ENCODE measurements around the gene CDK11B. TPM values are rescaled to one million over a fixed set of nuclear protein-coding genes. Genes with fewer than 3 reads are reported as not detected.

Gene CDK11B
- total RNA-seq, 1 experiment from 2014 or later = 14.8 TPM

GRCh38 chr1:1594602-1595260 lies 64.1 kb downstream of the CDK11B start:
- H3K4me3 ChIP-seq = no peak overlapping the region
- peaks cover 31% of the 10 kb centered on the region for H3K27me3 ChIP-seq (replicated peaks)
- peaks cover 2% of the 10 kb centered on the region; the same call in 1 of the 2 replicates for H3K9me3 ChIP-seq (replicated peaks)
- DNase-seq (ENCODE audit: low read depth in 1 of 2, low spot score in 2 of 2) = no peak
- H3K4me1 ChIP-seq (replicated peaks) = peaks cover 14% of the 10 kb centered on the region
- no peaks in the 10 kb centered on the region for H3K36me3 ChIP-seq
- no peak overlapping the region for H3K27ac ChIP-seq

- Histone ChIP-seq H3K36me3 (no peaks in the 10 kb centered on the region), H3K27me3 (replicated peaks) (peaks cover 25% of the 10 kb centered on the region), H3K4me3 (no peak overlapping the region), H3K27ac (no peak overlapping the region), H3K9me3 (replicated peaks) (no peaks in the 10 kb centered on the region), H3K4me1 (replicated peaks) (peaks cover 8% of the 10 kb centered on the region)
- no peak for DNase-seq (ENCODE audit: low read depth in 1 of 2, low spot score in 2 of 2)
These were observed 64.8 kb downstream of the CDK11B start for GRCh38 chr1:1593834-1594601.

DNA sequence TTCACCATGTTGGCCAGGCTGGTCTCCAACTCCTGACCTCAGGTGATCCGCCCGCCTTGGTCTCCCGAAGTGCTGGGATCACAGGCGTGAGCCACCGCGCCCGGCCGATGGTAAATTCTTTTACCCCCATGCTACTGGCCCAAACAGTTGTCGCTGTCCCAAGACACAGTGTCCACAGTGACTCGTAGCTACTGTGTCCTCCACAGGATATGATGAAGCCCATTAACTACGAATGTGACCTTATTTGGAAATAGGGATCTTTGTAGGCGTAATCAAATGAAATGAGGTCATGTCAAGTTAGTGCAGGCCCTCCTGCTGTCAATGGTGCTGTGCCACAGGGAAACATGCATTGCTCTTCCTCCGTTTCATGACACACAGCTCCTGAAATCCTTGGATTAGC lies 67.4 kb downstream of the CDK11B start:
- no peaks in the 10 kb centered on the region for H3K9me3 ChIP-seq (replicated peaks)
- no peak for DNase-seq (ENCODE audit: low read depth in 1 of 2, low spot score in 2 of 2)
- no peak overlapping the region for H3K27ac ChIP-seq

More for the DNA sequence above, 67.4 kb downstream of the CDK11B start:
- H3K36me3 ChIP-seq = no peaks in the 10 kb centered on the region
- no peaks in the 10 kb centered on the region for H3K4me1 ChIP-seq (replicated peaks)
- H3K27me3 ChIP-seq (replicated peaks) = peaks cover 10% of the 10 kb centered on the region
- H3K4me3 ChIP-seq = no peak overlapping the region

Other genes starting within 250 kb of the CDK11B start
- not detected in 2 replicates for gene ANKRD65, start 237.7 kb downstream of the CDK11B start, total RNA-seq (2014; rRNA removed; shearing (Covaris generic))
- 0.31 and 1.0 TPM in 2 replicates for gene VWA1, start 223.3 kb downstream of the CDK11B start, total RNA-seq (2014; rRNA removed; shearing (Covaris generic))
- gene ATAD3C, start 209.3 kb downstream of the CDK11B start, total RNA-seq (2014; rRNA removed; shearing (Covaris generic)) = not detected in 2 replicates
- gene ATAD3B, start 187.2 kb downstream of the CDK11B start, total RNA-seq (2014; rRNA removed; shearing (Covaris generic)) = 24.0 and 33.8 TPM in 2 replicates
- 32.7 and 51.6 TPM in 2 replicates for gene ATAD3A, start 146.8 kb downstream of the CDK11B start, total RNA-seq (2014; rRNA removed; shearing (Covaris generic))
- gene TMEM240, start 118.4 kb downstream of the CDK11B start, total RNA-seq (2014; rRNA removed; shearing (Covaris generic)) = 0.31 and 0.47 TPM in 2 replicates
- gene SSU72, start 84.1 kb downstream of the CDK11B start, total RNA-seq (2014; rRNA removed; shearing (Covaris generic)) = 57.2 and 58.6 TPM in 2 replicates
- 0.50 and 0.76 TPM in 2 replicates for gene FNDC10, start 58.9 kb downstream of the CDK11B start, total RNA-seq (2014; rRNA removed; shearing (Covaris generic))
- gene MIB2, start 43.5 kb downstream of the CDK11B start, total RNA-seq (2014; rRNA removed; shearing (Covaris generic)) = 34.4 and 44.8 TPM in 2 replicates
- 0.79 and 4.6 TPM in 2 replicates for gene MMP23B, start 26.8 kb downstream of the CDK11B start, total RNA-seq (2014; rRNA removed; shearing (Covaris generic))
- gene SLC35E2B, start 33.8 kb upstream of the CDK11B start, total RNA-seq (2014; rRNA removed; shearing (Covaris generic)) = 8.9 and 13.1 TPM in 2 replicates
- gene CDK11A, start 65.4 kb upstream of the CDK11B start, total RNA-seq (2014; rRNA removed; shearing (Covaris generic)) = 11.8 and 22.6 TPM in 2 replicates
- gene NADK, start 119.5 kb upstream of the CDK11B start, total RNA-seq (2014; rRNA removed; shearing (Covaris generic)) = 50.4 and 62.1 TPM in 2 replicates
- 98.9 and 108 TPM in 2 replicates for gene GNB1, start 232.1 kb upstream of the CDK11B start, total RNA-seq (2014; rRNA removed; shearing (Covaris generic))